ENCODE measurements around the gene KLK12.

Gene KLK12

DNA sequence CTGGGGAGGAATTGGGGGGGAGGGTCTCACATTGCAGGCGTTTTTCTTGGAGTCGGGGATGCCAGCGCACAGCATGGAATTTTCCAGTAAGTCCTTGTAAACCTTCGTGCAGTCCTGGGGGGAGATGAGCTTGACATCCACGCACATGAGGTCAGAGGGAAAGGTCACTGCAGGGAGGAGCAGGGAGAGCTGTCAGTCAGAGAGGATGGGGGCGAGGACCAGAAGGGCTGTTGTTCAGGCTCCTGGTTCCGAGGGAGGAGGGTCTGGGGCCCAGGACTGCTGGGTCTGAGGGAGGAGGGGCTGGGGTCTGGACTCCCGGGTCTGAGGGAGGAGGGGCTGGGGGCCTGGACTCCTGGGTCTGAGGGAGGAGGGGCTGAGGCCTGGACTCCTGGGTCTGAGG is 55.0 kb downstream of the KLK12 start:
- no peak overlapping the region for H3K9ac ChIP-seq (ENCODE audit: low read length)
- H3K4me1 ChIP-seq (ENCODE audit: control insufficient read depth in 1 of 2, insufficient read depth in 2 of 2, low read length in 2 of 2) = peaks cover 9 to 17% of the 10 kb centered on the region in 2 experiments
- no CpG with 5 or more reads among the region's 8 CpGs for WGBS (ENCODE audit: extremely low coverage, insufficient coverage, insufficient read length)
- H3K27ac ChIP-seq (ENCODE audit: low read depth, low read length) = no peak overlapping the region
- no peak for DNase-seq
- H3K27me3 ChIP-seq (ENCODE audit: insufficient read depth, low read length) = no peaks in the 10 kb centered on the region
- no peaks in the 10 kb centered on the region for H3K79me2 ChIP-seq (ENCODE audit: control insufficient read depth, insufficient read depth, low read length, poor library complexity)
- no peak overlapping the region for H3K4ac ChIP-seq (ENCODE audit: low read depth, low read length)
- H3K23ac ChIP-seq (ENCODE audit: low read length) = no peak overlapping the region
- peak overlapping the region; percentile 25 for H2BK12ac ChIP-seq (ENCODE audit: low read length)
- H3K14ac ChIP-seq (ENCODE audit: low read length) = no peak overlapping the region
- no peak overlapping the region for H2BK120ac ChIP-seq (ENCODE audit: insufficient read depth, low read length, poor library complexity)
- no peaks in the 10 kb centered on the region for H3K9me3 ChIP-seq (ENCODE audit: insufficient read depth, low read depth, low read length)
- peak overlapping the region; percentile 52 for H4K91ac ChIP-seq (ENCODE audit: low read depth, low read length)
- H4K8ac ChIP-seq (ENCODE audit: low read depth, low read length) = no peak overlapping the region
- no peak overlapping the region for H3K4me3 ChIP-seq (ENCODE audit: low read depth, low read length)
- H3K18ac ChIP-seq (ENCODE audit: low read length) = no peak overlapping the region
- no peaks in the 10 kb centered on the region for H3K36me3 ChIP-seq (ENCODE audit: control insufficient read depth in 1 of 2, insufficient read depth in 2 of 2, low read length in 2 of 2)
- peaks cover 7% of the 10 kb centered on the region for H3K79me1 ChIP-seq (ENCODE audit: low read length)
- H4K12ac ChIP-seq (ENCODE audit: low read depth, low read length) = no peak overlapping the region
- no peak overlapping the region for H2AFZ ChIP-seq (ENCODE audit: insufficient read depth, low read length, poor library complexity)
- no peak overlapping the region for H2AK5ac ChIP-seq (ENCODE audit: low read length)
- no peak overlapping the region for H2BK5ac ChIP-seq (ENCODE audit: low read depth, low read length, poor library complexity)
- H3K4me2 ChIP-seq (ENCODE audit: low read length) = no peak overlapping the region

All from trophoblast cell (in vitro differentiated cells and primary cell).